Activated CD4-positive, alpha-beta T cell treated with anti-CD3 and anti-CD28 coated beads, Interleukin-2, amount 10 ng/mL, durations not matched to agents 7 days and 5 days (primary cell): ENCODE measurements around the gene GGTLC2. TPM values are rescaled to one million over a fixed set of nuclear protein-coding genes. Genes with fewer than 3 reads are reported as not detected.

Experiments used
- CTCF ChIA-PET: fragments of 350-600 bp; sonication (Branson Sonifier 250); formaldehyde crosslinking; loops from one replicate; lab custom pipeline; 2021; ENCODE audit warnings: antibody characterized with exemption; lab: Charles Lee
- POLR2A ChIA-PET: fragments of 350-600 bp; sonication (Branson Sonifier 250); formaldehyde crosslinking; loops from one replicate; lab custom pipeline; 2021; ENCODE audit warnings: antibody characterized with exemption; lab: Charles Lee
- DNase-seq: peaks from one replicate; pipeline ENCODE4 v3.0.0-alpha.2; 2020
- H3K27ac Mint-ChIP-seq: one replicate; pipeline ENCODE4 v1.8.0; 2021; ENCODE audit warnings: mild to moderate bottlenecking, moderate library complexity, mixed read lengths
- H3K27me3 Mint-ChIP-seq: one replicate; pipeline ENCODE4 v1.8.0; 2021; ENCODE audit warnings: mixed read lengths
- H3K36me3 Mint-ChIP-seq: one replicate; pipeline ENCODE4 v1.8.0; 2021; ENCODE audit warnings: low read depth, mixed read lengths
- H3K4me1 Mint-ChIP-seq: one replicate; pipeline ENCODE4 v1.8.0; 2021; ENCODE audit warnings: mixed read lengths
- H3K4me3 Mint-ChIP-seq: one replicate; pipeline ENCODE4 v1.8.0; 2021; ENCODE audit warnings: mild to moderate bottlenecking, moderate library complexity, mixed read lengths
- H3K9me3 Mint-ChIP-seq: one replicate; pipeline ENCODE4 v1.8.0; 2021; ENCODE audit warnings: mixed read lengths
- total RNA-seq, 2 experiments: library from RNA; stranded (reverse); gene quantifications; one replicate each; pipeline ENCODE4 v1.2.3, GENCODE V29; 2021

GGTLC2 gene
- total RNA-seq, 2 experiments from 2014 or later, result not detected

DNA sequence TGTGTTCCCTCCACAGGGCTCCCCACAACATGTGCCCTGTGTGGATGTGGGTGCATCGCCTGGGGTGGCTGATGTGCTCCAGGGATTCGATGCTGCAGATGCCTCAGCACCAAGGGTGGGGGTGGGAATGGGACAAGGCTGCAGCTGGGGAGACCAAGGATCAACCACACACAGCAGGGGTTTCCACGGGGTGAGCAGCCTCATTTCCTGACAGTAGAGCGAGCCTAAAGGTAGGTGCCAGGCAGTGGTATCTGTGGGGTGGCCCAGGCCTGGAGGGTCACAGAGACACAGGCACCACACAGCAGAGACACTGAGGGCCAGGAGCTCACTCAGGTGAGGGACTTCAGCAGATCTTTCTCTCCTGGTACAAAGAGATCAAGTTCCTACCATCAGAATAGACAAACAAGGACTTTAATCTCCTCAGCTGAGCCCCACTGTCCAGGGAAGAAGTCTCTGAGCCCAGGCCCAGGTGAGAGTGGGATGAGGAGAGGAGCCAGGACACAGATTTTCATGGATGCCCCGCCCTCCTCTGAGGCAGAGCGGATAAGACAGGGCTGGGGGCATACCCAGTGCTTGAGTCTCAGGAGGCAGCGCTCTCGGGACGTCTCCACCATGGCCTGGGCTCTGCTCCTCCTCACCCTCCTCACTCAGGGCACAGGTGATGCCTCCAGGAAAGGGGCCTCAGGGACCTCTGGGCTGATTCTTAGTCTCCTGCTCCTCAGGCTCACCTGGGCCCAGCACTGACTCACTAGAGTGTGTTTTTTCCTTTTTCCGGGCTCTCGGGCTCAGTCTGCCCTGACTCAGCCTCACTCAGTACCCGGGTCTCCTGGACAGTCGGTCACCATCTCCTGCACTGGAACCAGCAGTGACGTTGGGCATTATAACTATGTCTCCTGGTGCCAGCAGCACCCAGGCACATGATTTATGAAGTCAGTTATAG, 19.7 kb downstream of the GGTLC2 start:
- no peak for DNase-seq
- Mint-ChIP-seq H3K4me3 (no peak overlapping the region), H3K27me3 (no peaks in the 10 kb centered on the region), H3K36me3 (no peaks in the 10 kb centered on the region), H3K27ac (no peak overlapping the region), H3K9me3 (no peaks in the 10 kb centered on the region), H3K4me1 (no peaks in the 10 kb centered on the region)
- ChIA-PET POLR2A (no interaction called here), CTCF (no interaction called here)

DNA sequence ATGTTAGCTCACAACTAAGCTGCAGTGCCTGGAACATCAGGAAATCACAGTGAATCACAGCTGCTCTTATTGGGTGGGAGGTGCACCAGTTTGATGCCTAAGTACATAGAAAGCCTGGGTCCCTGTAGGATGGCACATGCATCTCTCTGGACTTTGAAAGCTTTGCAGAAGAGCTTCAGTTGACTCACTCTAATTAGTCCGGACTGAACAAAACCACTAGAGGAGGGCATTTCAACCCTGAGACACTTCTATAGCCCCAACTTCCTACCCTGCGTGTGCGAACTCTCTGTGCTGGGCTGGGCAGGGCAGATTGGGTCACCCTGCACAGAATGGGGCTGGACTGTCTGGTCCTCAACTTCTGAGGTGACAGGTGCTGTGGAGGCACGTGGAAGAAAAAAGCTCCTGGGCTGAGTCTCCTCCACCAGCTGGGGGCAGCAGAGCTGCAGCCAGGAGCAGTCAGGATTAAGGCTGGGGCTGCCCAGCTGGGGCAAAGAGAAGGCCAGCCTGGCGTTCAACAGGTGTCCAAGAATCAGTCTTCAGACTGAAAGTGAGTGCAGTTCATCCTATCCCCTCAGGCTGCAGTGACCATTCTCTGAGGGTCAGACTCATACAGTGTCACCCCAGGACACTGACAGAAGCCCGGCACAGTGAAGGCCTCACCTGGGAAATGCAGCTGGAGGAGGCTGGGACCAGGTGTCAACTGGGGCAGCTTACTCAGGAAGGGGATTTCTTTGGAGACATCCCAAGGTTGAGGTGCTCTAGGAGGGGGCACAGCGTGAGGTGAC, 22.1 kb downstream of the GGTLC2 start:
- Mint-ChIP-seq H3K27ac (no peak overlapping the region), H3K27me3 (peaks cover 13% of the 10 kb centered on the region), H3K9me3 (no peaks in the 10 kb centered on the region), H3K36me3 (no peaks in the 10 kb centered on the region), H3K4me3 (no peak overlapping the region), H3K4me1 (no peaks in the 10 kb centered on the region)
- ChIA-PET CTCF (interaction anchor here (1.1 to 2.4 kb wide), 3 partner anchors 12 to 104 kb away, joined by 4 to 10 read pairs (median 4); no protein-coding TSS in a partner anchor), POLR2A (no interaction called here)
- DNase-seq, result peak; percentile 22

DNA sequence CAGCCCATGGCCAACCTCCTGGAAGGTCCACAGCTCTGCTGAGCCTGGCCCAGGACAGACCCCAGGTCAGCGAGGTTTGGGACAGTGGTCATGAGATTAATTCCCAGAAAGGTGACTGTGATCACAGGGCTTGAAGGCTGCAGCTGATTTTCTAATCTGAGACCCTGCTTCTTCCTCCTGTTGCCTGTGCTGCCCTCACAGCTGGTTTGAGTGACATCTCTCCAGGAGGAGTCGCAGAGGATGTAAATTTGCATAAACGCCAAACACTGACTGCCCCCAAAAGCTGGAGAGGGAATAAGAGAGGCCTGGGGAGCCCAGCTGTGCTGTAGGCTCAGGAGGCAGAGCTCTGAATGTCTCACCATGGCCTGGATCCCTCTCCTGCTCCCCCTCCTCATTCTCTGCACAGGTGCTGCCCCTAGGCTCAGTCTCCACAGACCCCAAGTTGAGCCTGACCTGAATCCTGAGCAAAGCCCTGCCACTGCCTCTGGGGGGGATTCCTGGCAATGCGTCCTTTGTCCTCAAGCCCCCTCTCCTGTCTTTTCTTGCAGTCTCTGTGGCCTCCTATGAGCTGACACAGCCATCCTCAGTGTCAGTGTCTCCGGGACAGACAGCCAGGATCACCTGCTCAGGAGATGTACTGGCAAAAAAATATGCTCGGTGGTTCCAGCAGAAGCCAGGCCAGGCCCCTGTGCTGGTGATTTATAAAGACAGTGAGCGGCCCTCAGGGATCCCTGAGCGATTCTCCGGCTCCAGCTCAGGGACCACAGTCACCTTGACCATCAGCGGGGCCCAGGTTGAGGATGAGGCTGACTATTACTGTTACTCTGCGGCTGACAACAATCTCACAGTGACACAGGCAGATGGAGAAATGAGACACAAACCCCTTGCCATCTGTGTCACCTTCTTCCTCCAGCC, 23.8 kb downstream of the GGTLC2 start:
- DNase-seq, result no peak
- ChIA-PET POLR2A (no interaction called here), CTCF (interaction anchor here (1.2 kb wide), 1 partner anchor 101 kb away, joined by 3 read pairs; no protein-coding TSS in a partner anchor)
- Mint-ChIP-seq H3K4me1 (no peaks in the 10 kb centered on the region), H3K4me3 (no peak overlapping the region), H3K9me3 (no peaks in the 10 kb centered on the region), H3K36me3 (no peaks in the 10 kb centered on the region), H3K27ac (no peak overlapping the region), H3K27me3 (peaks cover 13% of the 10 kb centered on the region)

DNA sequence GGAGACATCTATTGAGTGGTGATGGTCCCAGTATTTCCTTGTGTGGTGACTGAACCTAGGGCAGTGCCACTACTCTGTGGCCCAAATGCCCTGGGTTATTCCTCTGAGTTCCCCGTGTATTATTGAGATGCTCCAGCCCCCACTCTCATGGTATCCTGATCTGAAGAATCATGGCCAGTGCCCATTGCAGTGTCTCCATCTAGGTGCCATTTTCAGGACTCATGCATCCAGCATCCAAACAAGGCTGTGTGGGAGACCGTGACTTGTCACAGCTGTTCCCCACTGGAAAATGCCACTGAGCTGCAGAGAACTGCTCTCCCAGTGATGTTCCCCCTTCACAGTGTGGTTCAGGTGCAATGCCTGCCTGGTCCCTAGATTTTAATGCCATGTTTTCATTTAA, 24.7 kb downstream of the GGTLC2 start:
- H3K4me3 Mint-ChIP-seq, result no peak overlapping the region
- H3K27me3 Mint-ChIP-seq, result peaks cover 13% of the 10 kb centered on the region
- CTCF ChIA-PET, result no interaction called here
- DNase-seq, result no peak
- no peaks in the 10 kb centered on the region for H3K9me3 Mint-ChIP-seq
- no peaks in the 10 kb centered on the region for H3K4me1 Mint-ChIP-seq
- POLR2A ChIA-PET, result no interaction called here
- no peak overlapping the region for H3K27ac Mint-ChIP-seq
- no peaks in the 10 kb centered on the region for H3K36me3 Mint-ChIP-seq

DNA sequence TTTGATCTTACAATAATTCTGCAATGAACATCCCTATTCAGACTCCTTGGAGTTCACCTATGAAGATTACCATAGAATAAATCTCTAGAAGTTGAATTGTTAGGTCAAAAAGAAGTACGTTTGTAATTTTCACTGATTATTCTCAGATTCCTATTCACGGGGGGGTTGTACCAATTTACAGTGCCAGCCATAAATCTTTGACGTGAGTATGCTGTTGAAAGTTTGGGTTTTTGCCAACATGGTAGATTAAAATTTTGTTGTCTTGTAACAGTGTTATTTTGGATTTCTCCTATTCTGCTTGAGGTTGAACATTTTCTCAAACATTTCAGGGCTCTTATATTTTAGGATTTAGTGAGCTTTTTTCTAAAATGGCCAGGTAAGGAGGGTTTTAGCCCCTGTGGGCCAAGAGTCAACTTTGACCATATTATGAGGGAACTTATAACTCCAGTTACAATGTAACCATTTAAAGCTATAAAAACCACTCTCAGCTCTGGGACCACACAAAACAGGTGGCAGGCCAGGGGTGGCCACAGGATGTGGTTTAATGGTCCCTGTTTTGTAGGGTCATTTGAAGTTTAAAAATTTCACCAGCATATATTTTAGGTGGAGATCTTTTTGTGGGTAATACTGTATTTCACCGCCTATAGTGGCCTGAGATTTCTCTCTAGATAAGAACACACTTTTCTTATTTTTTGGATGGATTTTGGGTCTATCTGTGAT, 25.8 kb downstream of the GGTLC2 start:
- H3K36me3 Mint-ChIP-seq, result no peaks in the 10 kb centered on the region
- ChIA-PET CTCF (no interaction called here), POLR2A (no interaction called here)
- no peak for DNase-seq
- no peak overlapping the region for H3K4me3 Mint-ChIP-seq
- no peaks in the 10 kb centered on the region for H3K9me3 Mint-ChIP-seq
- peaks cover 13% of the 10 kb centered on the region for H3K27me3 Mint-ChIP-seq
- H3K27ac Mint-ChIP-seq, result no peak overlapping the region
- H3K4me1 Mint-ChIP-seq, result no peaks in the 10 kb centered on the region

DNA sequence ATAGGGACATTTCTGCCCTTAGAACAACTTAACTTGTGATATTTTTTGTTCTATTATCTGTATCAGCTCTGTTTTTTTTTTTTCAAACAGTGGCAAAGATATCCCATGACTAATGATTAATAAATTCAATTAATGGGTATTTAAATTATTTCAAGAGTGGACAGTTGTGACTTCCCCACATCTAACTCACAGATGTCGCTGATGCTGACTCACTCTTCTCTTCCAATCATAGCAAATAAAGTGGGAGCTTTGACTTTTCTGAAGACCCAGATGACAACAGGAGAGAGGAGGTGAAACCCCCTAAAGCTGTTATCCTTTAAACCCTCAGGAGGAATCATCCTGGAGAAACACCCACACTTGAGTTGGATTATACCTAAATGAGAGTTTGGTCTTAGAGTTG, 27.1 kb downstream of the GGTLC2 start:
- ChIA-PET POLR2A (no interaction called here), CTCF (no interaction called here)
- Mint-ChIP-seq H3K4me3 (no peak overlapping the region), H3K27me3 (peaks cover 22% of the 10 kb centered on the region), H3K4me1 (no peaks in the 10 kb centered on the region), H3K36me3 (no peaks in the 10 kb centered on the region), H3K9me3 (no peaks in the 10 kb centered on the region), H3K27ac (no peak overlapping the region)
- DNase-seq, result no peak

DNA sequence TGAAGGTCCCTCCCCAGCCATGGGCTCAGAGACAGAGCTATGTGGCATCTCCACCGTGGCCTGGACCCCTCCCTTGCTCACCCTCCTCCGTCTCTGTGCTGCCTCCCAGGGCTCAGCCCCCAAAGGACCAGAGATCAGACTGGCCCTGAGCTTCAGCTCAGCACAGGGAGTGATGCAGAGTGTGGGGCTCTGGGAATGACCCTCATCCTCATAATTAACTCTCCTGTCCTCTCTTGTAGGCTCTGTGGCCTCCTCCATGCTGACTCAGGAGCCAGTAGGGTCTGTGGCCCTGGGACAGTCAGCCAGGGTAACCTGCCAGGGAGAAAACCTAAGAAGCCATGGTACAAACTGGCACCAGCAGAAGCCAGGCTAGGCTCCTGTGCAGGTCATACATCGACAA, 28.7 kb downstream of the GGTLC2 start:
- ChIA-PET CTCF (no interaction called here), POLR2A (no interaction called here)
- no peak overlapping the region for H3K4me3 Mint-ChIP-seq
- peaks cover 28% of the 10 kb centered on the region for H3K27me3 Mint-ChIP-seq
- no peaks in the 10 kb centered on the region for H3K36me3 Mint-ChIP-seq
- DNase-seq, result no peak
- no peaks in the 10 kb centered on the region for H3K9me3 Mint-ChIP-seq
- no peak overlapping the region for H3K27ac Mint-ChIP-seq
- no peaks in the 10 kb centered on the region for H3K4me1 Mint-ChIP-seq

DNA sequence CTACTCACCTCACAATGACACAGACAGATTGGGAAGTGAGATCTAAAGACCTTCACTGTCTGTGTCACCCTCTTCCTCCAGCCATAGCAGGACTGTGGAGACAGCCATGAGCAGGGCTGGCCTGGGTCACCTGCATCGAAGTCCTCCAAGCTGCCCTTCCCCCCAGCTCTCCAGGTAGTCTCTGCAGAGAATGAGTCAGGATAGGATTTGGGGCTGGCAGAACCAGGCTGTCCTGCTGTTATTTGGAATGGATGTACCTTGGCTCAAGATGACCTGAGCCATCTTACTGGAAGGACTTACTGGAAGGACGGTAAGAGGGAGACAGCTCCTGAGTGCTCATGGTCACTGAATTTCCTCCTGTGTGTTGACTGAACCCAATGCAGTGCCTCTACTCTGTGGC, 29.2 kb downstream of the GGTLC2 start:
- H3K4me3 Mint-ChIP-seq, result no peak overlapping the region
- CTCF ChIA-PET, result no interaction called here

DNA sequence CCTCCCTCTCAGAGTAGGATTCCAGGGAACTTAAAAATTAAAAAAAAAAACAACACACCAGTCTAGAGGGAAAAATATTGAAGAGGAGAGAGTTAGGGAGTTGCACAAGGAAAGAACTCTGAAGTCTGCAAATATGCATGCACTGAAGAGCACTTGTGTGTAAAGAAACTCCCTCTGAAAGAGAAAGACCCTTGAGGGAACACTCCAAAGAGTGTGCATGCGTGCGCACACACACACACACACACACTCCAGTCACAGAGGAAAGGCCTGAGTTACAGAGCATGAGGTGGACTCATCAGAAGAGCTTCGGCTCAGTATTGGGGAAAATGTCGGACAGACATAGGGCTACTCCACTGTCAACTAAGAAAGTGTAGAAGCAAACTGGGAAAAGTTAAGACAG, 30.1 kb downstream of the GGTLC2 start:
- Mint-ChIP-seq H3K4me1 (peaks cover 5% of the 10 kb centered on the region), H3K27ac (no peak overlapping the region), H3K9me3 (no peaks in the 10 kb centered on the region), H3K4me3 (no peak overlapping the region), H3K27me3 (peaks cover 26% of the 10 kb centered on the region), H3K36me3 (no peaks in the 10 kb centered on the region)
- POLR2A ChIA-PET, result no interaction called here
- CTCF ChIA-PET, result interaction anchor here (0.6 kb wide), 2 partner anchors 19 to 59 kb away, joined by 3 read pairs; no protein-coding TSS in a partner anchor
- DNase-seq, result no peak

More for the DNA sequence above, 29.2 kb downstream of the GGTLC2 start:
- no peaks in the 10 kb centered on the region for H3K36me3 Mint-ChIP-seq
- H3K27ac Mint-ChIP-seq, result no peak overlapping the region
- no peaks in the 10 kb centered on the region for H3K9me3 Mint-ChIP-seq
- peaks cover 3% of the 10 kb centered on the region for H3K4me1 Mint-ChIP-seq
- DNase-seq, result no peak
- H3K27me3 Mint-ChIP-seq, result peaks cover 28% of the 10 kb centered on the region
- POLR2A ChIA-PET, result no interaction called here

DNA sequence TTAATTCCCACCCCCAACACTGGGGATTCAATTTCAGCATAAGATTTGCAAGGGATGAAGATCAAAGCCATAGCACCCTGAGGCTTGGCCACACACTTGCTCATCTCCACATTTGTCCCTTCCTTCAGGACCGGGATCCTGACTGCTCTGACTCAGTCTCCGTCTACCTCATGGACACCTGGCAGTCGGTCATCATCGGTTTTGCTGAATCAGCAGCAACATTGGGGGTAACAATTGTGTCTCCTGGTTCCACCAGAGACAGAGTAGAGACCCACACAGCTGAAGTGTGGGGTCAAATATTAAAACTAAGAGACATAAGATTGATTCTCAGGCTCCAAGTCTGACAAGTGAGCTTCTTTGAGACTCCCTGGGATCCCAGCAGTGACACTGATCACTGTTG, 34.6 kb downstream of the GGTLC2 start:
- peaks cover 5% of the 10 kb centered on the region for H3K4me1 Mint-ChIP-seq
- H3K27me3 Mint-ChIP-seq, result peaks cover 15% of the 10 kb centered on the region
- no peak for DNase-seq
- no peak overlapping the region for H3K4me3 Mint-ChIP-seq
- ChIA-PET CTCF (no interaction called here), POLR2A (no interaction called here)
- no peak overlapping the region for H3K27ac Mint-ChIP-seq
- H3K36me3 Mint-ChIP-seq, result no peaks in the 10 kb centered on the region
- no peaks in the 10 kb centered on the region for H3K9me3 Mint-ChIP-seq

DNA sequence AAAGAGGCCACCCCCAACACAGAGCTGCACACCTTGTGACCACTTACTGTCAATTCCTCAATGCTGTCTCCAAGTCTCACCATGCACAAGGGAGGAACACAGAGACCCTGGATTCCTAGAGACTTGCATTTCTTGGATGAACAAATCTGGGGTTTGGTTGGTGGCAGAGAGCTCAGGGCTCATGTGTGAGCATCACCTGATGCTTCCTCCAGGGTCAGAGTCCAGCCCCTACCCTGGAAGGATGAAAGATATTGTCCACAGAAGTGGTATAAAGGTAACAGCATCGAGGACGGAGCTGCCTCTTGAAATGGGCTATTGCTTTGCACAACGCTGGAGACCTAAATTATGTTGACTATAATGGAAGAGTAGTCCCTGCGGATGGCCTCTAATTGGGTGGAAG, 36.0 kb downstream of the GGTLC2 start:
- ChIA-PET POLR2A (no interaction called here), CTCF (no interaction called here)
- no peak overlapping the region for H3K27ac Mint-ChIP-seq
- H3K9me3 Mint-ChIP-seq, result no peaks in the 10 kb centered on the region
- peaks cover 13% of the 10 kb centered on the region for H3K27me3 Mint-ChIP-seq
- H3K36me3 Mint-ChIP-seq, result no peaks in the 10 kb centered on the region
- H3K4me3 Mint-ChIP-seq, result no peak overlapping the region
- DNase-seq, result no peak
- H3K4me1 Mint-ChIP-seq, result peaks cover 5% of the 10 kb centered on the region

DNA sequence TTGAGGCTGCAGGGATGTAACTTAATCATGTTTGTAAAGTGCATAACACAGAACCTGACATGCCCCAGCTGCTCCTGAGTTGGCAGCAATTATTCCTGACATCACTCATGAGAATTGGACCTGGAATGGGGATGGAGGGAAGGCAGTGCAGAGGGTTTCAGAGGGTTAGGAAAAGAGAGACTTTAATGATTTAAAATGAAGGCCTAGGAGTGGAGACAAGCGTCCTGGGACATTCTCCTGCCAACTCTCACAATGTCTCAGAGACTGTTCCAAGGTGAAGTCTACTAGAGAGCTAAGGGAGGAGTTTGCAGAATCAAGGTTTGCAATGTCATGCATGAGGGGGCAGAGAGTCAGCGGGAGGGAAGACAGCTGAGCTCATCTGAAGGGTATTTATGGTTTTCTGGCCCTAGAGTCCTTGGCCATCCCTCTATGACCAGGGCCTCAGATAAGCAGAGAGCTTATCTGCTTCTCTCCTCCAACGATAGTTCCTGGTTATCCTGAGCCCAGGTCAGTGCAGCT, 36.9 kb downstream of the GGTLC2 start:
- no peak overlapping the region for H3K27ac Mint-ChIP-seq
- H3K9me3 Mint-ChIP-seq, result no peaks in the 10 kb centered on the region
- ChIA-PET POLR2A (no interaction called here), CTCF (no interaction called here)
- no peak overlapping the region for H3K4me3 Mint-ChIP-seq
- H3K4me1 Mint-ChIP-seq, result peaks cover 5% of the 10 kb centered on the region
- peaks cover 9% of the 10 kb centered on the region for H3K27me3 Mint-ChIP-seq
- no peaks in the 10 kb centered on the region for H3K36me3 Mint-ChIP-seq
- DNase-seq, result no peak
